PFSK-1 (cell line): ENCODE measurements around the gene PARD3B.

Experiments
- POLR2AphosphoS5 ChIP-seq: IDR thresholded peaks from 2 replicates; pipeline ENCODE4 v1.6.1; 2012; ENCODE audit warnings: low read depth, mild to moderate bottlenecking, control low read depth, low read length, moderate library complexity
- SIN3A ChIP-seq: IDR thresholded peaks from 2 replicates; pipeline ENCODE4 v1.6.1; 2012; ENCODE audit warnings: mild to moderate bottlenecking, low read length, moderate library complexity, borderline replicate concordance; ENCODE audit not compliant: insufficient read depth
- TAF1 ChIP-seq: IDR thresholded peaks from 2 replicates; pipeline ENCODE4 v1.6.1; 2012; ENCODE audit warnings: low read length, control low read depth, borderline replicate concordance; ENCODE audit not compliant: insufficient read depth
- TF ChIP-seq, protein P1 (sequence below), 2 experiments: IDR thresholded peaks; 2 replicates each; pipeline versions ENCODE4 v1.6.1 to v1.8.0; 2011 to 2012; ENCODE audit warnings: low read depth in 2 of 2, low read length in 2 of 2, control low read depth in 1 of 2, inconsistent platforms in 1 of 2, mild to moderate bottlenecking in 1 of 2, moderate library complexity in 1 of 2; ENCODE audit not compliant: insufficient read depth in 1 of 2

DNA sequence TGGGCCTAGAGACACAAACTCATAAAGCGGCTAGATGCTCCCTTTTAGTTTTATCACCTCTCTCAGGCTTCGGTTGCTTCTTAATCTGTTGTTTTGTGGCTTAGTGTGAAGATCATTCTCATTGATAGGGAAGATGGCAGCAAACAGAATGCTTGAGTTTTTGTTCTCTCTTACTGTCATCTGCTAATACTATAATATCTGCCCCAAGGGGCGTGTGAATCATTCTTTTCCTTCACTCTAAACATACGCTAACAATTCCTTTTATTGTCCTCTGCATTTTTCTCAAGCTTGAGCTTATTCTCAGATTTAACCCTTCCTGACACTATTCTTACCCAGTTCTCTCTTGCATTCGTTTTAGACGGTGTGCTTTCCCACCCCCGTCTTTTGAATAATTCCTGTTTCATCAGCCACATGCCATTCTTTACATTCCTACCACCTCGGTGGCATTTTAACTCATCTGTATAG, 813.1 kb downstream of the PARD3B start:
- TF ChIP-seq, protein P1, sequence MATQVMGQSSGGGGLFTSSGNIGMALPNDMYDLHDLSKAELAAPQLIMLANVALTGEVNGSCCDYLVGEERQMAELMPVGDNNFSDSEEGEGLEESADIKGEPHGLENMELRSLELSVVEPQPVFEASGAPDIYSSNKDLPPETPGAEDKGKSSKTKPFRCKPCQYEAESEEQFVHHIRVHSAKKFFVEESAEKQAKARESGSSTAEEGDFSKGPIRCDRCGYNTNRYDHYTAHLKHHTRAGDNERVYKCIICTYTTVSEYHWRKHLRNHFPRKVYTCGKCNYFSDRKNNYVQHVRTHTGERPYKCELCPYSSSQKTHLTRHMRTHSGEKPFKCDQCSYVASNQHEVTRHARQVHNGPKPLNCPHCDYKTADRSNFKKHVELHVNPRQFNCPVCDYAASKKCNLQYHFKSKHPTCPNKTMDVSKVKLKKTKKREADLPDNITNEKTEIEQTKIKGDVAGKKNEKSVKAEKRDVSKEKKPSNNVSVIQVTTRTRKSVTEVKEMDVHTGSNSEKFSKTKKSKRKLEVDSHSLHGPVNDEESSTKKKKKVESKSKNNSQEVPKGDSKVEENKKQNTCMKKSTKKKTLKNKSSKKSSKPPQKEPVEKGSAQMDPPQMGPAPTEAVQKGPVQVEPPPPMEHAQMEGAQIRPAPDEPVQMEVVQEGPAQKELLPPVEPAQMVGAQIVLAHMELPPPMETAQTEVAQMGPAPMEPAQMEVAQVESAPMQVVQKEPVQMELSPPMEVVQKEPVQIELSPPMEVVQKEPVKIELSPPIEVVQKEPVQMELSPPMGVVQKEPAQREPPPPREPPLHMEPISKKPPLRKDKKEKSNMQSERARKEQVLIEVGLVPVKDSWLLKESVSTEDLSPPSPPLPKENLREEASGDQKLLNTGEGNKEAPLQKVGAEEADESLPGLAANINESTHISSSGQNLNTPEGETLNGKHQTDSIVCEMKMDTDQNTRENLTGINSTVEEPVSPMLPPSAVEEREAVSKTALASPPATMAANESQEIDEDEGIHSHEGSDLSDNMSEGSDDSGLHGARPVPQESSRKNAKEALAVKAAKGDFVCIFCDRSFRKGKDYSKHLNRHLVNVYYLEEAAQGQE (IDR thresholded peaks at IDR 0.05; ENCODE audit: insufficient read depth in 1 of 2, low read depth in 2 of 2, low read length in 2 of 2): no peak
- TF ChIP-seq POLR2AphosphoS5: no peak
- TF ChIP-seq TAF1: no peak
- no peak for TF ChIP-seq SIN3A
